A549 (cell line): Measurements from ENCODE around the gene ADAMTS14. TPM values are rescaled to one million over a fixed set of nuclear protein-coding genes. Genes with fewer than 3 reads are reported as not detected.

Source experiments
- ATAC-seq, 2 experiments: fragments of 200-7000 bp in 1 of 2; fragments of >200 bp in 1 of 2; cut with Nextera tagmentation in 1 of 2; cut with Tn5 transposase in 1 of 2; 3 replicates each; pipeline versions ENCODE4 v1.8.0 to v1.9.1; 2018 to 2020; ENCODE audit warnings: mild to moderate bottlenecking in 1 of 2, moderate library complexity in 1 of 2
- CTCF ChIA-PET: fragments of 300-600 bp; sonication (Branson Sonifier 250); formaldehyde crosslinking; extraction: SDS; loops from one replicate; lab custom pipeline; 2021; ENCODE audit warnings: antibody characterized with exemption, inconsistent platforms; lab: Yijun Ruan, JAX
- POLR2A ChIA-PET: fragments of 350-600 bp; formaldehyde crosslinking; extraction: SDS; loops from one replicate; lab custom pipeline; 2021; ENCODE audit warnings: antibody characterized with exemption, inconsistent platforms; lab: Yijun Ruan, JAX
- DNase-seq, 2 experiments: peaks; one replicate each; pipeline versions ENCODE4 v3.0.0 to v3.0.0-alpha.2; 2011 to 2016; ENCODE audit warnings: low read depth in 1 of 2, low spot score in 1 of 2
- FAIRE-seq: peaks from 2 replicates; lab custom pipeline; 2011; peaks lifted over from hg19 to GRCh38; lab: Jason Lieb, UNC
- H3K27ac ChIP-seq, 2 experiments: fragments of >200 bp; sonication (Bioruptor Twin); formaldehyde crosslinking; 3 replicates each; pipeline ENCODE4 v1.5.1; 2016 to 2017
- H3K4me1 ChIP-seq: fragments of >200 bp; sonication (Bioruptor Twin); formaldehyde crosslinking; 3 replicates; pipeline ENCODE4 v1.6.1; 2016
- H3K4me2 ChIP-seq: fragments of >200 bp; sonication (Bioruptor Twin); formaldehyde crosslinking; 3 replicates; pipeline ENCODE4 v1.6.1; 2016
- H3K4me3 ChIP-seq: fragments of >200 bp; sonication (Bioruptor Twin); formaldehyde crosslinking; 3 replicates; pipeline ENCODE4 v1.5.1; 2016
- H3K9me3 ChIP-seq: fragments of >200 bp; sonication (Bioruptor Twin); formaldehyde crosslinking; 3 replicates; pipeline ENCODE4 v1.6.1; 2016
- ATOH8 ChIP-seq: fragments of 250-450 bp; sonication (Bioruptor Pico); IDR thresholded peaks from 2 replicates; pipeline ENCODE4 v1.5.0; 2020; ENCODE audit warnings: low read depth, mild to moderate bottlenecking, moderate library complexity
- CBX2 ChIP-seq: fragments of 200-600 bp; sonication (generic); IDR thresholded peaks from 2 replicates; pipeline ENCODE4 v1.6.1; 2016; ENCODE audit warnings: low read depth, mild to moderate bottlenecking, borderline replicate concordance
- CBX8 ChIP-seq: fragments of 200-600 bp; sonication (generic); IDR thresholded peaks from 2 replicates; pipeline ENCODE4 v1.6.1; 2016
- CHD4 ChIP-seq: fragments of 200-600 bp; sonication (generic); IDR thresholded peaks from 2 replicates; pipeline ENCODE4 v1.6.1; 2016; ENCODE audit warnings: antibody characterized with exemption, mild to moderate bottlenecking, borderline replicate concordance
- E2F6 ChIP-seq: IDR thresholded peaks from 2 replicates; pipeline ENCODE4 v1.6.1; 2012; ENCODE audit warnings: low read depth, borderline replicate concordance
- ELK1 ChIP-seq: fragments of 150-350 bp; IDR thresholded peaks from 2 replicates; pipeline ENCODE4 v1.6.1; 2014; ENCODE audit warnings: low read depth, mild to moderate bottlenecking, low read length
- HOXB13 ChIP-seq: fragments of 250-450 bp; sonication (Bioruptor Pico); IDR thresholded peaks from 2 replicates; pipeline ENCODE4 v1.5.0; 2020; ENCODE audit warnings: low read depth, mild to moderate bottlenecking, moderate library complexity
- KDM1A ChIP-seq: fragments of 200-600 bp; sonication (generic); IDR thresholded peaks from 2 replicates; pipeline ENCODE4 v1.6.1; 2016; ENCODE audit warnings: low read depth, mild to moderate bottlenecking
- MAFK ChIP-seq: fragments of 450-650 bp; IDR thresholded peaks from 2 replicates; pipeline ENCODE4 v1.6.1; 2014; ENCODE audit not compliant: partially characterized antibody
- MAX ChIP-seq: IDR thresholded peaks from 2 replicates; pipeline ENCODE4 v1.6.1; 2012
- POLR2AphosphoS2 ChIP-seq: conservative IDR thresholded peaks from 2 replicates; pipeline ENCODE4 v1.6.1; 2012; ENCODE audit warnings: low read length, improper control_type of control experiment, inconsistent platforms
- RAD21 ChIP-seq, 2 experiments: fragments of >200 bp in 1 of 2; sonication (Bioruptor Twin) in 1 of 2; formaldehyde crosslinking in 1 of 2; IDR thresholded peaks in 1 of 2; conservative IDR thresholded peaks in 1 of 2; 2 replicates in 1 of 2; 3 replicates in 1 of 2; pipeline ENCODE4 v1.6.1; 2012 to 2018; ENCODE audit warnings: inconsistent platforms in 1 of 2
- REST ChIP-seq: fragments of 200-600 bp; sonication (generic); IDR thresholded peaks from 2 replicates; pipeline ENCODE4 v1.6.1; 2016; ENCODE audit warnings: antibody characterized with exemption, mild to moderate bottlenecking, moderate library complexity
- RNF2 ChIP-seq: fragments of 200-600 bp; sonication (generic); IDR thresholded peaks from 2 replicates; pipeline ENCODE4 v1.6.1; 2016; ENCODE audit warnings: low read depth, mild to moderate bottlenecking, antibody characterized with exemption, moderate library complexity, borderline replicate concordance
- SMC3 ChIP-seq: fragments of >200 bp; sonication (Bioruptor Twin); formaldehyde crosslinking; IDR thresholded peaks from 3 replicates; pipeline ENCODE4 v1.6.1; 2018; ENCODE audit warnings: inconsistent platforms
- SREBF2 ChIP-seq: fragments of 450-650 bp; IDR thresholded peaks from 2 replicates; pipeline ENCODE4 v1.6.1; 2014; ENCODE audit warnings: mild to moderate bottlenecking, moderate library complexity
- TFCP2L1 ChIP-seq: fragments of 250-450 bp; sonication (Bioruptor Pico); IDR thresholded peaks from 2 replicates; pipeline ENCODE4 v1.5.0; 2021; ENCODE audit warnings: mild to moderate bottlenecking
- ZC3H11A ChIP-seq: fragments of 450-650 bp; IDR thresholded peaks from 2 replicates; pipeline ENCODE4 v1.6.1; 2014; ENCODE audit warnings: antibody characterized with exemption, mild to moderate bottlenecking
- ZFP36 ChIP-seq: fragments of 450-650 bp; IDR thresholded peaks from 2 replicates; pipeline ENCODE4 v1.6.1; 2014; ENCODE audit warnings: borderline replicate concordance; ENCODE audit not compliant: partially characterized antibody
- WGBS: methylation state at CpG from one replicate; pipeline ENCODE4 v1.1.6; 2017; ENCODE audit errors: missing lambda C conversion rate; 5-methylcytosine and 5-hydroxymethylcytosine counted together
- polyA plus RNA-seq, 4 experiments: library from polyadenylated mRNA; depleted of rRNA in 3 of 4; stranded (reverse); fragments of >200 nt; fragmentation: RNase III in 1 of 4; extraction: RNeasy Plus Mini Kit Qiagen cat#74134 plus additional on column Dnase treatment in 1 of 4; gene quantifications; 2 replicates in 3 of 4; 3 replicates in 1 of 4; pipeline ENCODE4 v1.2.3, GENCODE V29; 2011 to 2017

The ADAMTS14 gene
- polyA plus RNA-seq, 2 of the 4 experiments (the other 2 are of a cell fraction) = 0.03 TPM; not detected in 1

GRCh38 chr10:70772627-70773026 lies 100.3 kb downstream of the ADAMTS14 start:
- CTCF ChIA-PET = interaction anchor here (1.0 to 5.7 kb wide), 4 partner anchors 9 to 223 kb away, joined by 3 to 41 read pairs (median 6); no protein-coding TSS in a partner anchor
- no peaks in the 10 kb centered on the region for H3K4me1 ChIP-seq
- H3K27ac ChIP-seq = no peak overlapping the region
- H3K4me2 ChIP-seq = no peak overlapping the region
- TF ChIP-seq ZC3H11A (no peak), CBX8 (no peak)
- TF ChIP-seq, all 56 proteins: peak for 0
- H3K4me3 ChIP-seq = no peak overlapping the region
- 76% methylated on average over 4 of the region's 4 CpGs for WGBS
- ATAC-seq = no peak
- DNase-seq = no peak
- no peaks in the 10 kb centered on the region for H3K9me3 ChIP-seq
- POLR2A ChIA-PET = no interaction called here
- no peak for FAIRE-seq

- no peak overlapping the region for H3K27ac ChIP-seq
- no peak for ATAC-seq
- CTCF ChIA-PET = interaction anchor here (0.9 to 5.7 kb wide), 6 partner anchors 9 to 223 kb away, joined by 3 to 41 read pairs (median 4); no protein-coding TSS in a partner anchor
- no peaks in the 10 kb centered on the region for H3K9me3 ChIP-seq
- TF ChIP-seq POLR2AphosphoS2 (no peak), RAD21 (conservative IDR thresholded peaks at IDR 0.05 in 1 of 2, IDR thresholded peaks at IDR 0.05 in 1 of 2) (no peak), KDM1A (no peak), ZC3H11A (no peak), MAFK (no peak), SREBF2 (no peak), CBX8 (no peak), RNF2 (no peak), CHD4 (no peak), HOXB13 (CRISPR knock-in tag) (no peak), MAX (no peak), ATOH8 (no peak), REST (no peak), TFCP2L1 (no peak), ZFP36 (no peak), ELK1 (no peak), CBX2 (no peak), SMC3 (no peak), E2F6 (no peak)
- H3K4me2 ChIP-seq = no peak overlapping the region
- no peak for DNase-seq
- POLR2A ChIA-PET = no interaction called here
- no peaks in the 10 kb centered on the region for H3K4me1 ChIP-seq
- no peak overlapping the region for H3K4me3 ChIP-seq
- FAIRE-seq = no peak
- 56% methylated on average over 8 of the region's 9 CpGs for WGBS
Measured at GRCh38 chr10:70773461-70773860, 101.2 kb downstream of the ADAMTS14 start.
